A673 (cell line): Measurements from ENCODE around the gene MATK. TPM values are rescaled to one million over a fixed set of nuclear protein-coding genes. Genes with fewer than 3 reads are reported as not detected.
"Not testable (repeated sequence)": the region's sequence is repeated elsewhere in the genome, so short reads cannot be mapped to it uniquely, and the experiment has no call there.

Experiments used
- BruUV-seq: library from RNA; stranded (reverse); fragments of 400-500 nt; replicated peaks from 2 replicates; lab custom pipeline; 2021; lab: Mats Ljungman, UMichigan
- CTCF ChIA-PET: fragments of 300-600 bp; sonication (Branson Sonifier 250); formaldehyde crosslinking; loops from one replicate; lab custom pipeline; 2022; ENCODE audit warnings: antibody characterized with exemption; lab: Charles Lee
- POLR2A ChIA-PET: fragments of 300-600 bp; sonication (Branson Sonifier 250); formaldehyde crosslinking; loops from one replicate; lab custom pipeline; 2022; ENCODE audit warnings: antibody characterized with exemption; ENCODE audit not compliant: low non-redundant PET; lab: Charles Lee
- DNase-seq: peaks from one replicate; pipeline ENCODE4 v3.0.0-alpha.2; 2015; ENCODE audit warnings: low spot score
- H3K27ac ChIP-seq: fragments of 200-600 bp; sonication (generic); 2 replicates; pipeline ENCODE4 v1.5.1; 2016; ENCODE audit warnings: mixed run types, low read depth, mild to moderate bottlenecking, mixed read lengths, antibody characterized with exemption, low read length; ENCODE audit not compliant: poor library complexity, severe bottlenecking
- H3K27me3 ChIP-seq: fragments of 200-600 bp; sonication (generic); replicated peaks from 2 replicates; pipeline ENCODE4 v1.6.1; 2017; ENCODE audit warnings: mixed run types, low read depth, mild to moderate bottlenecking, mixed read lengths, antibody characterized with exemption, low read length; ENCODE audit not compliant: insufficient read depth, poor library complexity
- H3K36me3 ChIP-seq: fragments of 200-600 bp; sonication (generic); 2 replicates; pipeline ENCODE4 v1.6.1; 2016; ENCODE audit warnings: mixed run types, mild to moderate bottlenecking, mixed read lengths, antibody characterized with exemption, low read length; ENCODE audit not compliant: insufficient read depth, poor library complexity, severe bottlenecking
- H3K4me1 ChIP-seq: fragments of 200-600 bp; sonication (generic); 2 replicates; pipeline ENCODE4 v1.6.1; 2017; ENCODE audit warnings: mixed run types, mild to moderate bottlenecking, mixed read lengths, antibody characterized with exemption, low read length; ENCODE audit not compliant: insufficient read depth, poor library complexity, severe bottlenecking
- H3K4me3 ChIP-seq: fragments of 200-600 bp; sonication (generic); 2 replicates; pipeline ENCODE4 v1.5.1; 2016; ENCODE audit warnings: low read depth, mixed run types, mild to moderate bottlenecking, mixed read lengths, low read length; ENCODE audit not compliant: poor library complexity, severe bottlenecking
- H3K9me3 ChIP-seq: fragments of 200-600 bp; sonication (generic); 2 replicates; pipeline ENCODE4 v1.6.1; 2016; ENCODE audit warnings: mixed run types, low read depth, mild to moderate bottlenecking, mixed read lengths, antibody characterized with exemption, low read length; ENCODE audit not compliant: poor library complexity, severe bottlenecking
- EZH2 ChIP-seq: fragments of 200-600 bp; sonication (generic); IDR thresholded peaks from 2 replicates; pipeline ENCODE4 v1.6.1; 2017; ENCODE audit warnings: borderline replicate concordance, low read depth, mild to moderate bottlenecking, mixed read lengths, antibody characterized with exemption, low read length; ENCODE audit not compliant: poor library complexity, severe bottlenecking
- intact Hi-C: fragments of 100-400 bp; cut with micrococcal nuclease; formaldehyde crosslinking; loops from one replicate; pipeline ENCODE4 v1.10.0; 2022; ENCODE audit not compliant: unreplicated experiment
- total RNA-seq: library from RNA; stranded (reverse); gene quantifications from 2 replicates; pipeline ENCODE4 v1.2.3, GENCODE V29; 2021
- TF ChIP-seq, protein P1 (sequence below): fragments of 300-800, 200-600 bp; sonication (generic); conservative IDR thresholded peaks from 2 replicates; pipeline ENCODE4 v1.5.1; 2017; ENCODE audit warnings: low read depth, mild to moderate bottlenecking, antibody characterized with exemption, low read length, moderate library complexity, mixed read lengths

The MATK gene
- total RNA-seq, 1 experiment from 2014 or later: 2.0 TPM

DNA sequence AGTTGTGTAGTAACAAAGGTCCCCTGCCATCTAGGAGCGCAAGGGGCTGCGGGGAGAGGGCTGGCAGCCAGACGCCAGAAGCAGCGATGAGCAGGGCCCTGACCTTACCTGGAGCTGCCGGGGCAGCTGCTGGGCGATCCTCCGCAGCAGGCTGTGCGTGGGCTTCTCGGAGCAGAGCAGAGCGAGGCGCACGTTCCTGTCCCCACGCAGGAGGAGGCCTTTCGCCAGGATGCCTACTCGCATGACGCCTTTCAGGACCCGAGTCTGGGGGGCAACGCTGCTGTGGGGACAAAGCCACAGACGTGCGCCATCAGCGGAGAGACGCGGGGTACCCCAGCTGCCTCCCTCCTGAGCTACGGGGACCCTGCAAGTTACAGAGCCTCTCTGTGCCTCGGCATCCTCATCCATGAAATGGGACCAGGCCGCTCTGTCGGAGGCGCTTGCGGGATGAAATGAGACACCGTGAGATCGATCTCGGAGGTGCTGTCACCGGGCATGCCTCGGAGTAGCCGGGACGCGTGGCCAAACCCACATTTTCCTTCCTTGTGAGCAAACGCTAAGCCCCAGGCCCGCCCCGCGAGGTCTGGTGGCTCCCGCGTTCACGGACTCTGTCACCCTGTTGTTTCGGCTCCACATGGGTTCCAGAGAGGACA is 30.5 kb upstream of the MATK start:
- CTCF ChIA-PET: interaction anchor here (0.7 kb wide), 1 partner anchor 379 kb away, joined by 5 read pairs; no protein-coding TSS in a partner anchor

DNA sequence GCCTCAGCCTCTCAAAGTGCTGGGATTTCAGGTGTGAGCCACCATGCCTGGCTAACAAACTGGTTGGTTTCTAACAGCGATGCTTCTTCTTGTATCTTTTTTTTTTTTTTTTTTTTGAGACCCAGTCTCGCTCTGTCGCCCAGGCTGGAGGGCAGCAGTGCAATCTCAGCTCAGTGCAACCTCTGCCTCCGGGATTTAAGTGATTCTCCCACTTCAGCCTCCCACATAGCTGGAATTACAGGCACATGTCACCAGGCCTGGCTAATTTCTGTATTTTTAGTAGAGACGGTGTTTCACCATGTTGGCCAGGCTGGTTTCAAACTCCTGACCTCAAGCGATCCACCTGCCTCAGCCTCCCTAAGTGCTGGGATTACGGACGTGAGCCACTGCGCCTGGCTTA is 30.0 kb upstream of the MATK start:
- POLR2A ChIA-PET: not testable (repeated sequence)

More for the DNA sequence above, 30.5 kb upstream of the MATK start:
- BruUV-seq: no TSS peak
- intact Hi-C loops: loop anchor here (10.0 kb wide), 1 partner anchor 162 kb away; no protein-coding TSS in a partner anchor
- Histone ChIP-seq H3K36me3 (no peaks in the 10 kb centered on the region), H3K9me3 (no peaks in the 10 kb centered on the region), H3K27ac (no peak overlapping the region), H3K27me3 (no peaks in the 10 kb centered on the region), H3K4me1 (no peaks in the 10 kb centered on the region), H3K4me3 (no peak overlapping the region)
- POLR2A ChIA-PET: no interaction called here
- no peak for DNase-seq
- TF ChIP-seq, protein P1, sequence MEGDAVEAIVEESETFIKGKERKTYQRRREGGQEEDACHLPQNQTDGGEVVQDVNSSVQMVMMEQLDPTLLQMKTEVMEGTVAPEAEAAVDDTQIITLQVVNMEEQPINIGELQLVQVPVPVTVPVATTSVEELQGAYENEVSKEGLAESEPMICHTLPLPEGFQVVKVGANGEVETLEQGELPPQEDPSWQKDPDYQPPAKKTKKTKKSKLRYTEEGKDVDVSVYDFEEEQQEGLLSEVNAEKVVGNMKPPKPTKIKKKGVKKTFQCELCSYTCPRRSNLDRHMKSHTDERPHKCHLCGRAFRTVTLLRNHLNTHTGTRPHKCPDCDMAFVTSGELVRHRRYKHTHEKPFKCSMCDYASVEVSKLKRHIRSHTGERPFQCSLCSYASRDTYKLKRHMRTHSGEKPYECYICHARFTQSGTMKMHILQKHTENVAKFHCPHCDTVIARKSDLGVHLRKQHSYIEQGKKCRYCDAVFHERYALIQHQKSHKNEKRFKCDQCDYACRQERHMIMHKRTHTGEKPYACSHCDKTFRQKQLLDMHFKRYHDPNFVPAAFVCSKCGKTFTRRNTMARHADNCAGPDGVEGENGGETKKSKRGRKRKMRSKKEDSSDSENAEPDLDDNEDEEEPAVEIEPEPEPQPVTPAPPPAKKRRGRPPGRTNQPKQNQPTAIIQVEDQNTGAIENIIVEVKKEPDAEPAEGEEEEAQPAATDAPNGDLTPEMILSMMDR: no peak
- TF ChIP-seq EZH2: no peak

DNA sequence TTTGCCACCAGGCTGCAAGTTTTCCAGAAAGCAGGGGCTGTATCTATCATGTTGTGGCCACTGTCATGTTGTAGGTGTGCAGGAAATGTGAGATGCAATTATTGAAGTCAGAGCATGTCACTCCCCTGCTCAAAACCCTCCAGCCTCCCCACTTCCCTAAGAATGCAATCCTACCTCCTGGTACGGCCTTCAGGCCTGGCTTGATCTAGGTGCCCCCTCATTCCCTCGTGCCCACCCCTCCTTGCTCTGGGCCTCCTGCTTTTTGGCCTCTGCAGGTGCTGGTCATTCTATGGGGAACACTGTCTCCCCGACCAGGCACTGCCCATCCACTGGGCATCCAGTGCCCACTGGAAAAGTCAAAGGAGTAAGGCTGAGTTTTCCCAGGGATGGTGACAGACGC is 28.5 kb upstream of the MATK start:
- no peak overlapping the region for H3K27ac ChIP-seq
- no TSS peak for BruUV-seq
- POLR2A ChIA-PET: no interaction called here
- H3K4me3 ChIP-seq: no peak overlapping the region
- DNase-seq: no peak
- no peaks in the 10 kb centered on the region for H3K27me3 ChIP-seq
- H3K9me3 ChIP-seq: no peaks in the 10 kb centered on the region
- CTCF ChIA-PET: no interaction called here
- intact Hi-C loops: loop anchor here (10.0 kb wide), 1 partner anchor 160 kb away; no protein-coding TSS in a partner anchor
- no peaks in the 10 kb centered on the region for H3K36me3 ChIP-seq
- no peaks in the 10 kb centered on the region for H3K4me1 ChIP-seq
- TF ChIP-seq EZH2: no peak
- TF ChIP-seq, protein P1: no peak

More for the DNA sequence above, 30.0 kb upstream of the MATK start:
- H3K4me3 ChIP-seq, H3K4me1 ChIP-seq, H3K9me3 ChIP-seq, H3K27ac ChIP-seq, BruUV-seq, H3K36me3 ChIP-seq, H3K27me3 ChIP-seq, DNase-seq: not testable (repeated sequence)
- CTCF ChIA-PET: interaction anchor here (0.7 kb wide), 1 partner anchor 379 kb away, joined by 5 read pairs; no protein-coding TSS in a partner anchor
- intact Hi-C loops: loop anchor here (10.0 kb wide), 1 partner anchor 161 kb away; no protein-coding TSS in a partner anchor
